PC-3 (cell line): Measurements from ENCODE around the gene UQCRH.

Source experiments
- EZH2 ChIP-seq: fragments of 300-600 bp; sonication (generic); IDR thresholded peaks from one replicate; pipeline ENCODE4 v1.6.1; 2017; ENCODE audit warnings: antibody characterized with exemption, mild to moderate bottlenecking, low read length; ENCODE audit not compliant: unreplicated experiment
- TF ChIP-seq, protein P1 (sequence below): fragments of 300-600 bp; sonication (generic); conservative IDR thresholded peaks from 2 replicates; pipeline ENCODE4 v1.5.1; 2017; ENCODE audit warnings: antibody characterized with exemption, low read depth, mild to moderate bottlenecking, low read length

DNA sequence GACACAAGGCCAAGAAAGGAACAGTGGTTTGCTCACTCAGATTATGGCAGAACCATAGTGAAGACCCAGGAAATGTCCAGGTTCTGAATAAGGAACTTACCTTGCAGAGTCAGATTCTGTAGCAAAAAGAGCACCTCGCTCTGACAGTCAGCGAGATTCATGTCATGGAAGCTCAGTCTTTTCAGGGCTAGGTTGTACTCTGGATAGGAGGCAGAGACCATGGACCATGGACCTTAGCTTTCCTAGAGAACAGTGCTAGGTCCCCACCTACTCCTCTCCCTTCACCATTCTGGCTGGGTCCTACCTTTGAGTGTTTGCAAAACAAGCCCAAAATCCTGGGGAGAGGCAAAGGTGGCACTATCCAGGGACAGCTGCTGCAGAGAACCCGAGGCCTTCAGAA is 23.4 kb upstream of the UQCRH start:
- TF ChIP-seq, protein P1, sequence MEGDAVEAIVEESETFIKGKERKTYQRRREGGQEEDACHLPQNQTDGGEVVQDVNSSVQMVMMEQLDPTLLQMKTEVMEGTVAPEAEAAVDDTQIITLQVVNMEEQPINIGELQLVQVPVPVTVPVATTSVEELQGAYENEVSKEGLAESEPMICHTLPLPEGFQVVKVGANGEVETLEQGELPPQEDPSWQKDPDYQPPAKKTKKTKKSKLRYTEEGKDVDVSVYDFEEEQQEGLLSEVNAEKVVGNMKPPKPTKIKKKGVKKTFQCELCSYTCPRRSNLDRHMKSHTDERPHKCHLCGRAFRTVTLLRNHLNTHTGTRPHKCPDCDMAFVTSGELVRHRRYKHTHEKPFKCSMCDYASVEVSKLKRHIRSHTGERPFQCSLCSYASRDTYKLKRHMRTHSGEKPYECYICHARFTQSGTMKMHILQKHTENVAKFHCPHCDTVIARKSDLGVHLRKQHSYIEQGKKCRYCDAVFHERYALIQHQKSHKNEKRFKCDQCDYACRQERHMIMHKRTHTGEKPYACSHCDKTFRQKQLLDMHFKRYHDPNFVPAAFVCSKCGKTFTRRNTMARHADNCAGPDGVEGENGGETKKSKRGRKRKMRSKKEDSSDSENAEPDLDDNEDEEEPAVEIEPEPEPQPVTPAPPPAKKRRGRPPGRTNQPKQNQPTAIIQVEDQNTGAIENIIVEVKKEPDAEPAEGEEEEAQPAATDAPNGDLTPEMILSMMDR, result no peak
- TF ChIP-seq EZH2, result no peak
